ENCODE results near the gene IGSF9. TPM values are rescaled to one million over a fixed set of nuclear protein-coding genes. Genes with fewer than 3 reads are reported as not detected.

Gene IGSF9, protein sequence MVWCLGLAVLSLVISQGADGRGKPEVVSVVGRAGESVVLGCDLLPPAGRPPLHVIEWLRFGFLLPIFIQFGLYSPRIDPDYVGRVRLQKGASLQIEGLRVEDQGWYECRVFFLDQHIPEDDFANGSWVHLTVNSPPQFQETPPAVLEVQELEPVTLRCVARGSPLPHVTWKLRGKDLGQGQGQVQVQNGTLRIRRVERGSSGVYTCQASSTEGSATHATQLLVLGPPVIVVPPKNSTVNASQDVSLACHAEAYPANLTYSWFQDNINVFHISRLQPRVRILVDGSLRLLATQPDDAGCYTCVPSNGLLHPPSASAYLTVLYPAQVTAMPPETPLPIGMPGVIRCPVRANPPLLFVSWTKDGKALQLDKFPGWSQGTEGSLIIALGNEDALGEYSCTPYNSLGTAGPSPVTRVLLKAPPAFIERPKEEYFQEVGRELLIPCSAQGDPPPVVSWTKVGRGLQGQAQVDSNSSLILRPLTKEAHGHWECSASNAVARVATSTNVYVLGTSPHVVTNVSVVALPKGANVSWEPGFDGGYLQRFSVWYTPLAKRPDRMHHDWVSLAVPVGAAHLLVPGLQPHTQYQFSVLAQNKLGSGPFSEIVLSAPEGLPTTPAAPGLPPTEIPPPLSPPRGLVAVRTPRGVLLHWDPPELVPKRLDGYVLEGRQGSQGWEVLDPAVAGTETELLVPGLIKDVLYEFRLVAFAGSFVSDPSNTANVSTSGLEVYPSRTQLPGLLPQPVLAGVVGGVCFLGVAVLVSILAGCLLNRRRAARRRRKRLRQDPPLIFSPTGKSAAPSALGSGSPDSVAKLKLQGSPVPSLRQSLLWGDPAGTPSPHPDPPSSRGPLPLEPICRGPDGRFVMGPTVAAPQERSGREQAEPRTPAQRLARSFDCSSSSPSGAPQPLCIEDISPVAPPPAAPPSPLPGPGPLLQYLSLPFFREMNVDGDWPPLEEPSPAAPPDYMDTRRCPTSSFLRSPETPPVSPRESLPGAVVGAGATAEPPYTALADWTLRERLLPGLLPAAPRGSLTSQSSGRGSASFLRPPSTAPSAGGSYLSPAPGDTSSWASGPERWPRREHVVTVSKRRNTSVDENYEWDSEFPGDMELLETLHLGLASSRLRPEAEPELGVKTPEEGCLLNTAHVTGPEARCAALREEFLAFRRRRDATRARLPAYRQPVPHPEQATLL
- polyA plus RNA-seq (2012; ENCODE audit: low read depth, missing spikeins) = 0.05 TPM

GRCh38 chr1:159945483-159946241, at the start of gene IGSF9:
IGSF9 (minus strand) TSS chr1:159945613; CDS start chr1:159943454, 2,159 bp downstream.
- TF ChIP-seq PAX5 (IDR thresholded peaks at IDR 0.05; ENCODE audit: insufficient read depth, low read length, severe bottlenecking) (no peak), POU2F2 (IDR thresholded peaks at IDR 0.05; ENCODE audit: low read depth, low read length) (no peak), TAF1 (IDR thresholded peaks at IDR 0.05; ENCODE audit: low read depth, low read length) (no peak), SPI1 (IDR thresholded peaks at IDR 0.05; ENCODE audit: low read depth, low read length) (no peak), POLR2AphosphoS5 (IDR thresholded peaks at IDR 0.05; ENCODE audit: low read depth, low read length) (no peak)
- DNase-seq (ENCODE audit: insufficient read length, low spot score) = no peak

GRCh38 chr1:159994896-159995295, 49.5 kb upstream of the IGSF9 start:
- TF ChIP-seq PAX5 (IDR thresholded peaks at IDR 0.05; ENCODE audit: insufficient read depth, low read length, severe bottlenecking) = no peak
- no peak for TF ChIP-seq POLR2AphosphoS5 (IDR thresholded peaks at IDR 0.05; ENCODE audit: low read depth, low read length)
- TF ChIP-seq SPI1 (IDR thresholded peaks at IDR 0.05; ENCODE audit: low read depth, low read length) = no peak
- DNase-seq (ENCODE audit: insufficient read length, low spot score) (no peak), FAIRE-seq (no peak)

More at GRCh38 chr1:159945483-159946241, at the start of gene IGSF9:
- no peak for FAIRE-seq

DNA sequence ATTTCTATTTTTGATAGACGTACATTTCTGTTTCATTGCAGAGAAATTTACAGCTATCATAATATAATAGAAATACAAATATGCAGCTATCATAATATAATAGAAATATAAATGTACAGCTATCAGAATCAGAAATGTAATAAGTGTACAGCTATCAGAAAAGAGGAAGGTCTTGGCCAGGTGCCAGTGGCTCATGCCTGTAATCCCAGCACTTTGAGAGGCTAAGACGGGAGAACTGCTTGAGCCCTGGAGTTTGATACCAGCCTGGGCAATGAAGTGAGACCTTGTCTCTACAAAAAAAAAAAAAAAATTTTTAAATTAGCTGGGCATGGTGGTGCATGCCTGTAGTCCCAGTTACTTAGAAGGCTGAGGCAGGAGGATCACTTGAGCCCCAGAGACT, 48.5 kb upstream of the IGSF9 start:
- FAIRE-seq (no peak), DNase-seq (ENCODE audit: insufficient read length, low spot score) (no peak)
- TF ChIP-seq SPI1 (IDR thresholded peaks at IDR 0.05; ENCODE audit: low read depth, low read length) (no peak), POU2F2 (IDR thresholded peaks at IDR 0.05; ENCODE audit: low read depth, low read length) (no peak), POLR2A (IDR thresholded peaks at IDR 0.05; ENCODE audit: low read depth, low read length) (no peak), PAX5 (IDR thresholded peaks at IDR 0.05; ENCODE audit: insufficient read depth, low read length, severe bottlenecking) (no peak), POLR2AphosphoS5 (IDR thresholded peaks at IDR 0.05; ENCODE audit: low read depth, low read length) (no peak), TAF1 (IDR thresholded peaks at IDR 0.05; ENCODE audit: low read depth, low read length) (no peak)

GRCh38 chr1:159992161-159992560, 46.7 kb upstream of the IGSF9 start:
- FAIRE-seq (no peak), DNase-seq (ENCODE audit: insufficient read length, low spot score) (no peak)
- TF ChIP-seq POLR2AphosphoS5 (IDR thresholded peaks at IDR 0.05; ENCODE audit: low read depth, low read length) (no peak), SPI1 (IDR thresholded peaks at IDR 0.05; ENCODE audit: low read depth, low read length) (no peak), POLR2A (IDR thresholded peaks at IDR 0.05; ENCODE audit: low read depth, low read length) (no peak), TAF1 (IDR thresholded peaks at IDR 0.05; ENCODE audit: low read depth, low read length) (no peak), POU2F2 (IDR thresholded peaks at IDR 0.05; ENCODE audit: low read depth, low read length) (no peak), PAX5 (IDR thresholded peaks at IDR 0.05; ENCODE audit: insufficient read depth, low read length, severe bottlenecking) (no peak)

GRCh38 chr1:159991513-159991912, 46.1 kb upstream of the IGSF9 start:
- FAIRE-seq (no peak), DNase-seq (ENCODE audit: insufficient read length, low spot score) (no peak)
- TF ChIP-seq POLR2AphosphoS5 (IDR thresholded peaks at IDR 0.05; ENCODE audit: low read depth, low read length) (no peak), POU2F2 (IDR thresholded peaks at IDR 0.05; ENCODE audit: low read depth, low read length) (no peak), POLR2A (IDR thresholded peaks at IDR 0.05; ENCODE audit: low read depth, low read length) (no peak), PAX5 (IDR thresholded peaks at IDR 0.05; ENCODE audit: insufficient read depth, low read length, severe bottlenecking) (no peak)

GRCh38 chr1:159990005-159990404, 44.6 kb upstream of the IGSF9 start:
- FAIRE-seq = no peak
- TF ChIP-seq POLR2AphosphoS5 (IDR thresholded peaks at IDR 0.05; ENCODE audit: low read depth, low read length) = no peak
- TF ChIP-seq POU2F2 (IDR thresholded peaks at IDR 0.05; ENCODE audit: low read depth, low read length) = no peak
- no peak for TF ChIP-seq TAF1 (IDR thresholded peaks at IDR 0.05; ENCODE audit: low read depth, low read length)
- TF ChIP-seq POLR2A (IDR thresholded peaks at IDR 0.05; ENCODE audit: low read depth, low read length) = no peak
- TF ChIP-seq SPI1 (IDR thresholded peaks at IDR 0.05; ENCODE audit: low read depth, low read length) = no peak
- TF ChIP-seq PAX5 (IDR thresholded peaks at IDR 0.05; ENCODE audit: insufficient read depth, low read length, severe bottlenecking) = no peak
- no peak for DNase-seq (ENCODE audit: insufficient read length, low spot score)

DNA sequence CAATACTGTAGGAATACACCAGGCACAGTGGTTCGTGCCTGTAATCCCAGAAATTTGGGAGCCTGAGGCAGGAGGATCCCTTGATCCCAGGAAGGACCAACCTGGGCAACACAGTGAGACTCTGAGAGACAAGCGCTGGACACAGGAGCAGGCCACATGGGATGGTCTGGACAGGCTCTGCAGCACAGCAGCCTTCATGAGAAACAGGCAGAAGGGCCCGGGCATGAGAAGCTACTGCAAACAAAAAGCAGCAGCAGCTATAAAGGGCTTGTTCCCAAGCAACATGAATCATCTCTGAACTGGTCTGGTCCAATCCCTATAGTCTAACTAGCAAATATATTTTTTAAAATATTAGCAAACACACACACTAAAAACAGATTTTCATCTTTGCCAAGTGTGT, 44.2 kb upstream of the IGSF9 start:
- no peak for FAIRE-seq
- no peak for DNase-seq (ENCODE audit: insufficient read length, low spot score)
- TF ChIP-seq POLR2AphosphoS5 (IDR thresholded peaks at IDR 0.05; ENCODE audit: low read depth, low read length) (no peak), PAX5 (IDR thresholded peaks at IDR 0.05; ENCODE audit: insufficient read depth, low read length, severe bottlenecking) (no peak), POLR2A (IDR thresholded peaks at IDR 0.05; ENCODE audit: low read depth, low read length) (no peak), POU2F2 (IDR thresholded peaks at IDR 0.05; ENCODE audit: low read depth, low read length) (no peak), TAF1 (IDR thresholded peaks at IDR 0.05; ENCODE audit: low read depth, low read length) (no peak), SPI1 (IDR thresholded peaks at IDR 0.05; ENCODE audit: low read depth, low read length) (no peak)

- FAIRE-seq (no peak), DNase-seq (ENCODE audit: insufficient read length, low spot score) (no peak)
- TF ChIP-seq SPI1 (IDR thresholded peaks at IDR 0.05; ENCODE audit: low read depth, low read length) = no peak
- no peak for TF ChIP-seq POLR2AphosphoS5 (IDR thresholded peaks at IDR 0.05; ENCODE audit: low read depth, low read length)
- TF ChIP-seq POLR2A (IDR thresholded peaks at IDR 0.05; ENCODE audit: low read depth, low read length) = no peak
- no peak for TF ChIP-seq PAX5 (IDR thresholded peaks at IDR 0.05; ENCODE audit: insufficient read depth, low read length, severe bottlenecking)
- TF ChIP-seq POU2F2 (IDR thresholded peaks at IDR 0.05; ENCODE audit: low read depth, low read length) = no peak
- TF ChIP-seq TAF1 (IDR thresholded peaks at IDR 0.05; ENCODE audit: low read depth, low read length) = no peak
Measured at GRCh38 chr1:159988006-159988405, 42.6 kb upstream of the IGSF9 start.
